Lower lobe of right lung (tissue), 2 donors: ENCODE data around the gene GUK1. TPM values are rescaled to one million over a fixed set of nuclear protein-coding genes. Genes with fewer than 3 reads are reported as not detected.

ENCODE experiments used
- ATAC-seq, 2 donors: fragments of 200-7000 bp; cut with Tn5 transposase; one replicate each; pipeline ENCODE4 v1.9.1; 2020 to 2022; ENCODE audit warnings: mild to moderate bottlenecking in 2 of 2, moderate library complexity in 2 of 2
- DNase-seq: peaks from one replicate; pipeline ENCODE4 v3.0.0-alpha.2; 2020
- H3K27ac ChIP-seq: fragments of 200-600 bp; one replicate; pipeline ENCODE4 v1.8.0; 2022
- H3K27me3 ChIP-seq: fragments of 200-600 bp; one replicate; pipeline ENCODE4 v1.8.0; 2022; ENCODE audit warnings: low read depth
- H3K36me3 ChIP-seq: fragments of 200-600 bp; one replicate; pipeline ENCODE4 v1.8.0; 2022; ENCODE audit warnings: mild to moderate bottlenecking
- H3K4me1 ChIP-seq: fragments of 200-600 bp; one replicate; pipeline ENCODE4 v1.8.0; 2022
- H3K4me3 ChIP-seq: fragments of 200-600 bp; one replicate; pipeline ENCODE4 v1.8.0; 2022; ENCODE audit warnings: mild to moderate bottlenecking
- H3K9me3 ChIP-seq: fragments of 200-600 bp; one replicate; pipeline ENCODE4 v1.8.0; 2022
- intact Hi-C: fragments of 100-400 bp; cut with DNase I; formaldehyde crosslinking; loops from one replicate; pipeline ENCODE4 v1.11.0; 2022
- total RNA-seq: library from RNA; stranded (reverse); fragmentation: NEBNext Ultra II Directional; extraction: Animal tissue kit (Norgen Biotek cat#: 25700); gene quantifications from one replicate; pipeline ENCODE4 v1.2.1, GENCODE V29; 2021
- TF ChIP-seq, protein P1 (sequence below): fragments of 200-600 bp; IDR thresholded peaks from one replicate; pipeline ENCODE4 v1.8.0; 2022; ENCODE audit warnings: antibody characterized with exemption, mild to moderate bottlenecking
- donor health status: DM: no; HTN: yes; CAD: no; lungs with severe emphysema.

GUK1 gene
- total RNA-seq, 1 donor from 2014 or later, result 192 TPM

GRCh38 chr1:228180271-228180958 is 40.3 kb downstream of the GUK1 start:
- intact Hi-C loops, result no loop called here
- Histone ChIP-seq H3K27ac (peak overlapping the region; percentile 75), H3K4me1 (peaks cover 47% of the 10 kb centered on the region), H3K4me3 (no peak overlapping the region), H3K36me3 (peaks cover 7% of the 10 kb centered on the region), H3K27me3 (no peaks in the 10 kb centered on the region), H3K9me3 (no peaks in the 10 kb centered on the region)
- no peak for ATAC-seq
- TF ChIP-seq, protein P1, sequence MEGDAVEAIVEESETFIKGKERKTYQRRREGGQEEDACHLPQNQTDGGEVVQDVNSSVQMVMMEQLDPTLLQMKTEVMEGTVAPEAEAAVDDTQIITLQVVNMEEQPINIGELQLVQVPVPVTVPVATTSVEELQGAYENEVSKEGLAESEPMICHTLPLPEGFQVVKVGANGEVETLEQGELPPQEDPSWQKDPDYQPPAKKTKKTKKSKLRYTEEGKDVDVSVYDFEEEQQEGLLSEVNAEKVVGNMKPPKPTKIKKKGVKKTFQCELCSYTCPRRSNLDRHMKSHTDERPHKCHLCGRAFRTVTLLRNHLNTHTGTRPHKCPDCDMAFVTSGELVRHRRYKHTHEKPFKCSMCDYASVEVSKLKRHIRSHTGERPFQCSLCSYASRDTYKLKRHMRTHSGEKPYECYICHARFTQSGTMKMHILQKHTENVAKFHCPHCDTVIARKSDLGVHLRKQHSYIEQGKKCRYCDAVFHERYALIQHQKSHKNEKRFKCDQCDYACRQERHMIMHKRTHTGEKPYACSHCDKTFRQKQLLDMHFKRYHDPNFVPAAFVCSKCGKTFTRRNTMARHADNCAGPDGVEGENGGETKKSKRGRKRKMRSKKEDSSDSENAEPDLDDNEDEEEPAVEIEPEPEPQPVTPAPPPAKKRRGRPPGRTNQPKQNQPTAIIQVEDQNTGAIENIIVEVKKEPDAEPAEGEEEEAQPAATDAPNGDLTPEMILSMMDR, result peak; percentile 26
- no peak for DNase-seq

GRCh38 chr1:228180959-228181644 is 41.0 kb downstream of the GUK1 start:
- Histone ChIP-seq H3K27ac (peak overlapping the region; percentile 31), H3K4me3 (no peak overlapping the region), H3K4me1 (peaks cover 41% of the 10 kb centered on the region), H3K27me3 (no peaks in the 10 kb centered on the region), H3K9me3 (no peaks in the 10 kb centered on the region), H3K36me3 (peaks cover under 1% of the 10 kb centered on the region)
- no peak for DNase-seq
- TF ChIP-seq, protein P1, result no peak
- intact Hi-C loops, result no loop called here
- no peak for ATAC-seq

GRCh38 chr1:228181645-228182034 is 41.6 kb downstream of the GUK1 start:
- H3K27me3 ChIP-seq, result no peaks in the 10 kb centered on the region
- DNase-seq (no peak), ATAC-seq (no peak)
- peaks cover 37% of the 10 kb centered on the region for H3K4me1 ChIP-seq
- H3K9me3 ChIP-seq, result no peaks in the 10 kb centered on the region
- no peaks in the 10 kb centered on the region for H3K36me3 ChIP-seq
- H3K4me3 ChIP-seq, result no peak overlapping the region
- intact Hi-C loops, result no loop called here
- TF ChIP-seq, protein P1, result no peak
- peak overlapping the region; percentile 31 for H3K27ac ChIP-seq

DNA sequence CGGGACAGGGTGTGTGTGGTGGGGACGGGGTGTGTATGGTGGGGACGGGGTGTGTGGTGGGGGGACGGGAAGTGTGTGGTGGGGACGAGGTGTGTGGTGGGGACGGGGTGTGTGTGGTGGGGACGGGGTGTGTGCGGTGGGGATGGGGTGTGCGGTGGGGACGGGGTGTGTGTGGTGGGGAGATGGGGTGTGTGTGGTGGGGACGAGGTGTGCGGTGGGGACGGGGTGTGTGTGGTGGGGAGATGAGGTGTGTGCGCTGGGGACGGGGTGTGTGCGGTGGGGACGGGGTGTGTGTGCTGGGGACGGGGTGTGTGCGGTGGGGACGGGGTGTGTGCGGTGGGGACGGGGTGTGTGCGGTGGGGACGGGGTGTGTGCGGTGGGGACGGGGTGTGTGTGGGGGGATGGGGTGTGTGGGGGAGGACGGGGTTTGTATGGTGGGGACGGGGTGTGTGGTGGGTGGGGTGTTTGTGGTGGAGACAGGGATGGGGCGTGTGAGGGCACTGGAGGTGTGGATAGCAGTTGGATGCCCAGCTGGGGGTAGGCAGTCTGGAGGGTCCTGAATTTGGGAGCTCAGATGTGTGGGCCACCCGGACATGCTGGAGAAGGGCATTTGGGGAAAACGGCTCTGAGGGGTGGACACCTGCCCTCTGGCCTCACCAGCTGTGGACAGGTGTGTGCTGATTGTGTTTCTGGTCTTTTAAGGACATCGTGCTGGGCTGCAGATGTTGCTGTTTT is 42.4 kb downstream of the GUK1 start:
- H3K36me3 ChIP-seq, result no peaks in the 10 kb centered on the region
- DNase-seq (no peak), ATAC-seq (no peak)
- intact Hi-C loops, result no loop called here
- peaks cover 29% of the 10 kb centered on the region for H3K4me1 ChIP-seq
- no peaks in the 10 kb centered on the region for H3K9me3 ChIP-seq
- H3K27me3 ChIP-seq, result no peaks in the 10 kb centered on the region
- no peak overlapping the region for H3K4me3 ChIP-seq
- no peak overlapping the region for H3K27ac ChIP-seq
- TF ChIP-seq, protein P1, result no peak

- intact Hi-C loops, result no loop called here
- TF ChIP-seq, protein P1, result no peak
- Histone ChIP-seq H3K9me3 (no peaks in the 10 kb centered on the region), H3K36me3 (no peaks in the 10 kb centered on the region), H3K4me1 (peaks cover 12% of the 10 kb centered on the region), H3K4me3 (no peak overlapping the region), H3K27me3 (no peaks in the 10 kb centered on the region), H3K27ac (no peak overlapping the region)
- ATAC-seq (no peak), DNase-seq (no peak)
Measured at GRCh38 chr1:228184152-228184551, 44.1 kb downstream of the GUK1 start.
